ENCODE data around the gene CENPH. TPM values are rescaled to one million over a fixed set of nuclear protein-coding genes. Genes with fewer than 3 reads are reported as not detected.

CENPH gene
- total and polyA plus RNA-seq, 2 donors (not counting 1 experiment from before 2014, with no cell fraction given): 2.8 to 11.9 TPM

DNA sequence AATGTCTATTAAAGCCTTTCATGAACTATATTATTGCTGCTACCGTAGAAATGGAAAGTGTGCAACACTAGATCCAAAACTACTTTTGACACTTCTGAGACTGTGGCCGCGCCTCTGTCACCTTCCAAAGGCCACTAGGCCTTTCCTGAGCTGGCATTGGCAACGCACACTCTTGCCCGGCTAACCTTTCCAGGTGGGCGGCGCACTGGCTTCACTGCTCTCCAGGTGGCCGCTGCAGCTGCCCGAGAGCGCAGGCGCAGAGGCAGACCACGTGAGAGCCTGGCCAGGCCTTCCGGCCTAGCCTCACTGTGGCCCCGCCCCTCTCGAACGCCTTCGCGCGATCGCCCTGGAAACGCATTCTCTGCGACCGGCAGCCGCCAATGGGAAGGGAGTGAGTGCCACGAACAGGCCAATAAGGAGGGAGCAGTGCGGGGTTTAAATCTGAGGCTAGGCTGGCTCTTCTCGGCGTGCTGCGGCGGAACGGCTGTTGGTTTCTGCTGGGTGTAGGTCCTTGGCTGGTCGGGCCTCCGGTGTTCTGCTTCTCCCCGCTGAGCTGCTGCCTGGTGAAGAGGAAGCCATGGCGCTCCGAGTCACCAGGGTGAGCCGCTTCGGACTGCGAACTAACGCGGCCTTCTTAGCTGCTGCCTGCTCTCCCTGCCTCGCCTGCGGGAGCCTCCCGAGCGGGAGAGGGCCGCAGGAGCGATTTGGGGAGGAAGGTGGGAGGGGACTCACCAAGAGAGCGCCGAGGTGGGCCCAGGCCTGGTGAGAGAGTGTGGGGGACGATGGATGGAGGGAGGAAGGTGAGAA lies 22.5 kb upstream of the CENPH start, which contains the start of gene CCNB1:
TSS of gene CCNB1 (plus strand) at position 465 of the 807 bp plus-strand sequence. CDS start at position 578, 113 bp downstream.
- DNase-seq: peak; percentile 97
- TF ChIP-seq, protein P1, sequence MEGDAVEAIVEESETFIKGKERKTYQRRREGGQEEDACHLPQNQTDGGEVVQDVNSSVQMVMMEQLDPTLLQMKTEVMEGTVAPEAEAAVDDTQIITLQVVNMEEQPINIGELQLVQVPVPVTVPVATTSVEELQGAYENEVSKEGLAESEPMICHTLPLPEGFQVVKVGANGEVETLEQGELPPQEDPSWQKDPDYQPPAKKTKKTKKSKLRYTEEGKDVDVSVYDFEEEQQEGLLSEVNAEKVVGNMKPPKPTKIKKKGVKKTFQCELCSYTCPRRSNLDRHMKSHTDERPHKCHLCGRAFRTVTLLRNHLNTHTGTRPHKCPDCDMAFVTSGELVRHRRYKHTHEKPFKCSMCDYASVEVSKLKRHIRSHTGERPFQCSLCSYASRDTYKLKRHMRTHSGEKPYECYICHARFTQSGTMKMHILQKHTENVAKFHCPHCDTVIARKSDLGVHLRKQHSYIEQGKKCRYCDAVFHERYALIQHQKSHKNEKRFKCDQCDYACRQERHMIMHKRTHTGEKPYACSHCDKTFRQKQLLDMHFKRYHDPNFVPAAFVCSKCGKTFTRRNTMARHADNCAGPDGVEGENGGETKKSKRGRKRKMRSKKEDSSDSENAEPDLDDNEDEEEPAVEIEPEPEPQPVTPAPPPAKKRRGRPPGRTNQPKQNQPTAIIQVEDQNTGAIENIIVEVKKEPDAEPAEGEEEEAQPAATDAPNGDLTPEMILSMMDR (IDR thresholded peaks at IDR 0.05): no peak
- no peak for TF ChIP-seq EZH2 (IDR thresholded peaks at IDR 0.05; ENCODE audit: borderline replicate concordance, insufficient read depth, low read depth, low read length, poor library complexity, severe bottlenecking)

More for the DNA sequence above, 22.5 kb upstream of the CENPH start, which contains the start of gene CCNB1:
- Mint-ChIP-seq H3K4me3 (peak within 1 kb of the TSS; percentile 97), H3K4me1 (peaks cover 22% of the 10 kb centered on the region), H3K27ac (peak within 1 kb of the TSS; percentile 95), H3K9me3 (ENCODE audit: insufficient read depth) (no peaks in the 10 kb centered on the region), H3K27me3 (no peaks in the 10 kb centered on the region)
- no peaks in the 10 kb centered on the region for H4K20me1 ChIP-seq (ENCODE audit: control insufficient read depth, insufficient read depth, low read length, poor library complexity, severe bottlenecking)
- peak within 1 kb of the TSS; percentile 81 for H3K9ac ChIP-seq (ENCODE audit: low read length)
- peaks cover 10 to 17% of the 10 kb centered on the region in 2 donors for H3K4me1 ChIP-seq (ENCODE audit: control insufficient read depth in 2 of 2, insufficient read depth in 2 of 2, low read length in 2 of 2)
- WGBS (ENCODE audit: insufficient coverage): under 1% methylated on average over 49 of the region's 50 CpGs
- ATAC-seq (ENCODE audit: low read depth): peak; percentile 100
- peak within 1 kb of the TSS; percentile 98 for H2AFZ ChIP-seq (ENCODE audit: insufficient read depth, low read depth, low read length, poor library complexity, severe bottlenecking)
- H3K4me2 ChIP-seq (replicated peaks; ENCODE audit: low read depth, low read length, poor library complexity, severe bottlenecking): peak within 1 kb of the TSS; percentile 95
- POLR2A ChIA-PET: interaction anchor here (0.5 to 2.2 kb wide), 5 partner anchors 30 to 74 kb away, joined by 3 to 6 read pairs (median 4); partner anchors contain the start of genes CDK7 and SLC30A5
- H3K27ac ChIP-seq (ENCODE audit: low read length in 2 of 2): peak within 1 kb of the TSS; percentile 55 to 74
- H3K79me2 ChIP-seq (ENCODE audit: control insufficient read depth, insufficient read depth, low read length): no peaks in the 10 kb centered on the region
- H3K4me3 ChIP-seq (ENCODE audit: control extremely low read depth in 1 of 5, extremely low read depth in 1 of 5, insufficient read depth in 1 of 5, low read depth in 2 of 5, low read length in 4 of 5): peak within 1 kb of the TSS; percentile 32 to 89 (median 84)
- H3K36me3 ChIP-seq (replicated peaks in 1 of 2; ENCODE audit: control extremely low read depth in 1 of 2, control insufficient read depth in 1 of 2, extremely low read depth in 1 of 2, insufficient read depth in 2 of 2, low read length in 1 of 2): peaks cover 0 to 7% of the 10 kb centered on the region in 2 experiments
- H3K27me3 ChIP-seq (replicated peaks in 1 of 4; ENCODE audit: control extremely low read depth in 1 of 4, control insufficient read depth in 3 of 4, insufficient read depth in 4 of 4, low read length in 3 of 4): no peaks in the 10 kb centered on the region
- no peaks in the 10 kb centered on the region for H3K9me3 ChIP-seq (ENCODE audit: control extremely low read depth in 1 of 3, control insufficient read depth in 2 of 3, insufficient read depth in 1 of 3, low read length in 2 of 3)
- intact Hi-C loops (cut with micrococcal nuclease): loop anchor here (1.0 to 5.0 kb wide), 9 partner anchors 22 to 950 kb away; partner anchors contain the start of genes AK6, CCDC125, CDK7 and CENPH
- CTCF ChIA-PET: interaction anchor here (0.5 to 1.8 kb wide), 4 partner anchors 73 to 168 kb away, joined by 3 to 7 read pairs (median 3); partner anchors contain the start of genes CCDC125 and SLC30A5

Data from B cell (primary cell).